Bronchial epithelial cell (primary cell): ENCODE data around the gene PRAMEF10. TPM values are rescaled to one million over a fixed set of nuclear protein-coding genes. Genes with fewer than 3 reads are reported as not detected.
"Not testable (repeated sequence)": the region's sequence is repeated elsewhere in the genome, so short reads cannot be mapped to it uniquely, and the experiment has no call there.

ENCODE experiments used
- DNase-seq: peaks from one replicate; pipeline ENCODE4 v3.0.0-alpha.2; 2010; ENCODE audit warnings: low read depth
- FAIRE-seq: peaks from 2 replicates; lab custom pipeline; 2011; peaks lifted over from hg19 to GRCh38; lab: Jason Lieb, UNC
- H3K27me3 ChIP-seq: 2 replicates; pipeline ENCODE4 v1.5.1; 2011; ENCODE audit warnings: low read length; ENCODE audit not compliant: control insufficient read depth, insufficient read depth
- H3K36me3 ChIP-seq: 2 replicates; pipeline ENCODE4 v1.5.1; 2011; ENCODE audit warnings: low read length; ENCODE audit not compliant: control insufficient read depth, insufficient read depth
- H3K4me3 ChIP-seq: 2 replicates; pipeline ENCODE4 v1.5.1; 2011; ENCODE audit warnings: mild to moderate bottlenecking, low read depth, low read length, control low read depth
- CTCF ChIP-seq: IDR thresholded peaks from 2 replicates; pipeline ENCODE4 v1.5.1; 2011; ENCODE audit warnings: mild to moderate bottlenecking, moderate library complexity, low read length, control low read depth, inconsistent platforms; ENCODE audit not compliant: insufficient read depth, severe bottlenecking
- total RNA-seq: library from RNA; depleted of rRNA; stranded (reverse); fragments of >200 nt; gene quantifications from 2 replicates; pipeline ENCODE4 v1.2.1, GENCODE V29; 2014

The PRAMEF10 gene
- total RNA-seq, 1 donor from 2014 or later, result not detected

- FAIRE-seq, result no peak
- H3K36me3 ChIP-seq, result no peaks in the 10 kb centered on the region
- DNase-seq, result peak; percentile 40
Observed at GRCh38 chr1:12851779-12852178, 46.3 kb downstream of the PRAMEF10 start.

GRCh38 chr1:12848620-12849019, 49.5 kb downstream of the PRAMEF10 start, which contains the start of gene HNRNPCL1:
TSS of gene HNRNPCL1 (minus strand) at chr1:12848720. CDS start at chr1:12848289, 431 bp downstream.
- H3K4me3 ChIP-seq, H3K27me3 ChIP-seq, DNase-seq, FAIRE-seq, H3K36me3 ChIP-seq: not testable (repeated sequence)

More at GRCh38 chr1:12851779-12852178, 46.3 kb downstream of the PRAMEF10 start:
- H3K27me3 ChIP-seq, result no peaks in the 10 kb centered on the region
- no peak for TF ChIP-seq CTCF
- H3K4me3 ChIP-seq, result no peak overlapping the region

Other genes starting within 250 kb of the PRAMEF10 start
- gene AADACL3, start 182.2 kb downstream of the PRAMEF10 start, total RNA-seq, result under 0.01 TPM in 1 of 2 replicates, not detected in the other
- gene CFAP107, start 152.1 kb downstream of the PRAMEF10 start, total RNA-seq, result not detected in 2 replicates
- gene PRAMEF12, start 124.5 kb downstream of the PRAMEF10 start, total RNA-seq, result not detected in 2 replicates
- gene PRAMEF1, start 106.9 kb downstream of the PRAMEF10 start, total RNA-seq, result not detected in 2 replicates
- gene PRAMEF11, start 66.9 kb downstream of the PRAMEF10 start, total RNA-seq, result not detected in 2 replicates
- gene HNRNPCL1, start 49.5 kb downstream of the PRAMEF10 start, total RNA-seq, result not detected in 2 replicates
- not detected in 2 replicates for gene PRAMEF2, start 41.2 kb downstream of the PRAMEF10 start, total RNA-seq
- not detected in 2 replicates for gene PRAMEF4, start 12.1 kb downstream of the PRAMEF10 start, total RNA-seq
- not detected in 2 replicates for gene PRAMEF7, start 18.3 kb upstream of the PRAMEF10 start, total RNA-seq
- not detected in 2 replicates for gene PRAMEF6, start 49.3 kb upstream of the PRAMEF10 start, total RNA-seq
- not detected in 2 replicates for gene PRAMEF27, start 158.3 kb upstream of the PRAMEF10 start, total RNA-seq
- gene HNRNPCL3, start 162.5 kb upstream of the PRAMEF10 start, total RNA-seq, result not detected in 2 replicates
- not detected in 2 replicates for gene PRAMEF25, start 172.5 kb upstream of the PRAMEF10 start, total RNA-seq
- gene HNRNPCL2, start 218.6 kb upstream of the PRAMEF10 start, total RNA-seq, result not detected in 2 replicates